Measurements from ENCODE around the gene HOPX.
A peak's percentile ranks its signal among the peaks of the same experiment; 100 is the strongest.
"Not testable (repeated sequence)": the region's sequence is repeated elsewhere in the genome, so short reads cannot be mapped to it uniquely, and the experiment has no call there.

HOPX gene

GRCh38 chr4:56653461-56654237 lies 27.4 kb downstream of the HOPX start:
- peak; percentile 21 to 29 for DNase-seq

- no peak for DNase-seq
Measured at GRCh38 chr4:56652196-56652595, 28.9 kb downstream of the HOPX start.

- DNase-seq: no peak
Measured at GRCh38 chr4:56651056-56651350, 30.1 kb downstream of the HOPX start.

GRCh38 chr4:56650262-56651055 lies 30.6 kb downstream of the HOPX start:
- no peak for DNase-seq

- DNase-seq: peak in 1 of 2 donors; percentile 5
Measured at GRCh38 chr4:56649445-56650261, 31.4 kb downstream of the HOPX start.

- no peak for DNase-seq
Measured at GRCh38 chr4:56648824-56649151, 32.3 kb downstream of the HOPX start.

- no peak for DNase-seq
Measured at GRCh38 chr4:56648021-56648823, 32.9 kb downstream of the HOPX start.

GRCh38 chr4:56646341-56646740 lies 34.8 kb downstream of the HOPX start:
- DNase-seq: no peak

GRCh38 chr4:56643596-56643995 lies 37.5 kb downstream of the HOPX start:
- DNase-seq: no peak

GRCh38 chr4:56641494-56642051 lies 39.5 kb downstream of the HOPX start:
- no peak for DNase-seq

- DNase-seq: no peak
Measured at GRCh38 chr4:56640621-56641493, 40.2 kb downstream of the HOPX start.

GRCh38 chr4:56637791-56638190 lies 43.3 kb downstream of the HOPX start:
- DNase-seq: no peak

GRCh38 chr4:56637154-56637553 lies 43.9 kb downstream of the HOPX start:
- no peak for DNase-seq

- DNase-seq: not testable (repeated sequence)
Measured at GRCh38 chr4:56634954-56635353, 46.1 kb downstream of the HOPX start.

GRCh38 chr4:56633486-56633885 lies 47.6 kb downstream of the HOPX start:
- no peak for DNase-seq

- no peak for DNase-seq
Measured at GRCh38 chr4:56630876-56631666, 50.0 kb downstream of the HOPX start.

- no peak for DNase-seq
Measured at GRCh38 chr4:56628592-56628991, 52.5 kb downstream of the HOPX start.

- DNase-seq: no peak
Measured at GRCh38 chr4:56627985-56628384, 53.1 kb downstream of the HOPX start.

- no peak for DNase-seq
Measured at GRCh38 chr4:56627375-56627774, 53.7 kb downstream of the HOPX start.

- DNase-seq: peak; percentile 2 to 16
Measured at GRCh38 chr4:56626963-56627362, 54.1 kb downstream of the HOPX start.

GRCh38 chr4:56626420-56626819 lies 54.7 kb downstream of the HOPX start:
- DNase-seq: no peak

Data from CD4-positive, alpha-beta T cell treated with Interleukin-1 beta for 1 hour (primary cell).